ENCODE results near the gene PAGE3.
A peak's percentile ranks its signal among the peaks of the same experiment; 100 is the strongest.

The PAGE3 gene

DNA sequence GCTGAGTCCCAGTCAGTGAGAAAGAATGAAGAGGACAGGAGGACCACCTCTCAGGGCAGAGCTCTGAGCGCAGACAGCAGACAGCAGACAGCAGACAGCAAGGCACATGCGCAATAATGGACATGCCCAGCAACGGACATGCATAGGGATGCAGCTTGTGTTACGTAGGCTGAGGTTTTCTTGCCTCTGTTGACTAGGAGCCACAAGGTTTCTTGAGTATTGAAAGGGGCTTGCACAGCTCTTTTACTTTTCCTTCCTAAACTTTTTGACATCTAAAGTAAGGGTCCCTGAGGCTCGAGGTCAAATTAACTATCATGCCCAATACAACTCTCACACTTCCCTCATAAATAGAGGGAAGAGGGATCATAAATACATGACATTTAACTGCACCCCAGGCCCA, at the start of gene PAGE3:
PAGE3 (minus strand) TSS at position 101 of the 400 bp plus-strand sequence. CDS start 1,013 bp downstream, outside the sequence.
- DNase-seq (ENCODE audit: low spot score), result no peak

DNA sequence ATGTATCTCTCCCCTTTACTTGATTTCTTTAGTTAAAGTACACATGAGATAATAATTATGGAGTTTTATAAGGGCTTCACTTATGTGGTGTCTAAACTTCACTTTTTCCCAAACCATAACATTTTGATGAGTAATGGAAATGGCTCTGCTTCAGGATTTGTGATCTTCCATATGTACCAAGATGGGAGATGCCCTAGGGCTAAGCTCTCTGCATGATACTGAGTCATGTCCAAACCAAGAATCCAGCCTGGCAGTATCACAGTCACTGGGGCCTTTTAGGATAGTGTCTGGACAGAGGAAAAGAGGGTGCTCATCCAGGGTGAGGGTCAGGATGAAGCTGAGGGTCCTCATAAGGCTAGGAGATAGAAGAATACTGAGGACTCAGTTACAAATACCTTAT, 47.9 kb upstream of the PAGE3 start:
- DNase-seq (ENCODE audit: low spot score), result no peak

DNA sequence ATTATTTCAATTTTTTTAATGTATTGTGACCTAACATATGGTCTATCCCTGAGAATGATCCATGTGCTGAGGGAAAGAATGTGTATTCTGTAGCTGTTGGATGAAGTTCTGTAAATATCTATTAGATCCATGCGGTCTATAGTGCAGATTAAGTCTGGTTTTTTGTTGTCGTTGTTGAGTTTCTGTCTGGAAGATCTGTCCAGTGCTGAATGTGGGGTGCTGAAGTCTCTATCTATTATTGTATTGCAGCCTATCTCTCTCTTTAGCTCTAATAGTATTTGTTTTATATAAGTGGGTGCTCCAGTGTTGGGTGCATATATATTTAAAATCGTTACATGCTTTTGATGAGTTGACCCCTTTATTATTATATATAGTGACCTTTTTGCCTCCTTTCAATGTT, 26.2 kb upstream of the PAGE3 start:
- no peak for DNase-seq (ENCODE audit: low spot score)

GRCh38 chrX:55279832-55280231, 15.1 kb upstream of the PAGE3 start:
- no peak for DNase-seq (ENCODE audit: low spot score)

DNA sequence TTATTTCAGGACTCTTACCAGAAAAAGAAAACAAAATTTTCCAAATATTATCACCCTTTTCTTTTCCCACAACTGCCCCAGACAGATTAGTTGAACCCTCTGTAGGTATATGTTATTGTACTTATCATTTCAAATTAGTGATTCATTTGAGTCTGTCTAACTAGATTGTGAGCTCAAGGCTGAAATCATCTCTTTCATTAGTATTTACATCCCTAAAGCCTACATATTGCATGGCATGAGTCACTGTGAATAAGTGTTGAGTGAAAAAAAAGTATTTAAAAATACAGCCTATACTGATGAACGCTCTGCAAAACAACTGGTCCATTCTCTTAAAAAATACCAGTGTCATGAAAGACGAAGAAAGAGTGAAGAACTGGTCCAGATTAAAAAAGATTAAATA, 3.9 kb downstream of the PAGE3 start:
- no peak for DNase-seq (ENCODE audit: low spot score)

DNA sequence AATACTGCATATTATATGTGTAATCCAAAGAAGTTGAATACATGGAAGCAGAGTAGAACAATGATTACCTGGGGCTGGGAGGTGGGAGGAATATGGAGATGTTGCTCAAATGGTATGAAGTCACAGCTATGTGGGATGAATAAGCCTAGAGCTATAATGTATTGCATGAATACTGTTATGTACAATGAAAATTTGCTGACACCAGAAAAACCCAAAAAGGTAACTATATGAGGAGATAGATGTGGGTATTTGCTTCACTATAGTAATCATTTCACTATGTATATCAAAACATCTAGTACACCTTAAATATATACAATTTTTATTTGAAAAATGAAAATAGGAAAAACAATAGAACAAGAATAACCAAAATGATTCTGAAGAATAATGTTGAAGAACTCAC, 11.2 kb downstream of the PAGE3 start:
- DNase-seq (ENCODE audit: low spot score), result no peak

DNA sequence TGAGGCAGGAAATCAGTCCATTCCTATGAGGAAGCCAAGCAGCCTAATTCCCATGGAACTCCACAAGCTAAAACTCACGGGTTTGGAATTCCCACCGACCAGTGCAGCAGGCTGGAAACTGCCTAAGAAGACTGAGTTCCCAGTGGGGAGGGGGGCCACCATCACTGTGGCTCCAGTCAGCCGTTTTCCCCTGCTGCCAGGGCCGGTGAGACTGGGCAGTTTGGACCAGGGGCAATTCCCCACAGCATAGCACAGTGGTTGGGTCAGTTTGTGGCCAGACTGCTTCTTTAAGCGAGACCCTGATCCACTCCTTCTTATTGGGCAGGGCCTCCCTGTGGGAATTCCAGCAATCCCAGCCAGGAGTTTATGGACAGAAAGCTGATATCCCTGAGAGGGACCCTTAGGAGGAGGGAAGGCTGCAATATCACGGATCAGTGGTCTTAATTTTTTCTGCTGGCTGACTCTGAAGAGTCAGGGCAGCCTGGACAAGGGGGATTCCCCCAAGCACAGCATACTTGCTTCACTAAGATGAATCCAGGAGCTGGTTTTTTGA, 23.9 kb downstream of the PAGE3 start:
- DNase-seq (ENCODE audit: low spot score), result no peak

DNA sequence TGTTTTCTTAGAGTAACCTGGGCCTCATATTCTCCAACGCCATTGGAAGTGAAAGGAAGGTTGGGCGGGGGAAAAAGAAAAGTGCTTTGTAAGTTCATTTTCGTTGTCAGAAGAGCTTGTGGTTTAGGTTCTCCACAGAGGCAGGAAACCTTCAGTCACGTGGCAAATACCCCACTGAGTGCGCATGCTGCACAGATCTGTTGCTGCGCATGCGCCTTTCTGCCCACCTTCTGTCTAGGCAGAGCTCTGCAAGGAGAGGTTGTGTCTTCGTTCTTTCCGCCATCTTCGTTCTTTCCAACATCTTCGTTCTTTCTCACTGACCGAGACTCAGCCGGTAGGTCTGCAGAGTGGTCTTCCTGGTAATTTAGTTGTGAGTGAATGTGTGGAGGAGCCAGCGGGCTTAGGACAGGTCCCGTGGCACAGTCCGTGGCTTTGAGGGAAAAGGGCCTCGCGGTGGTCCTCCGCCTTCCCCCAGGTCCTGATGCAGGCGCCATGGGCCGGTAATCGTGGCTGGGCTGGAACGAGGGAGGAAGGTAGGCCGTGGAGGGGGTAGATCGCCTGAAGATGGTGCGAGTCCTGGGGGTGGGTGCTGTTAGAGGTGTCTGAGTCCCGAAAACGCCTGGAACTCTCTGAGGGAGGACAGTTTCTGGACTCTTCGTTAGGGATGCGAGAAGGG, 44.5 kb downstream of the PAGE3 start, which contains the start of gene PAGE5:
PAGE5 (plus strand) TSS at position 228 of the 676 bp plus-strand sequence. CDS start 1,037 bp downstream, outside the sequence.
- peak; percentile 2 for DNase-seq (ENCODE audit: low spot score)

GRCh38 chrX:55213381-55213780, 51.3 kb downstream of the PAGE3 start:
- no peak for DNase-seq (ENCODE audit: low spot score)

- no peak for DNase-seq (ENCODE audit: low spot score)
Measured at GRCh38 chrX:55210931-55211677, 53.6 kb downstream of the PAGE3 start.
